Activated CD4-positive, alpha-beta T cell treated with anti-CD3 and anti-CD28 coated beads, Interleukin-2, amount 50 U/mL, for 16 hours (primary cell): ENCODE data around the gene EPGN.

ENCODE experiments used
- DNase-seq: peaks from one replicate; pipeline ENCODE4 v3.0.0-alpha.2; 2020

EPGN gene

DNA sequence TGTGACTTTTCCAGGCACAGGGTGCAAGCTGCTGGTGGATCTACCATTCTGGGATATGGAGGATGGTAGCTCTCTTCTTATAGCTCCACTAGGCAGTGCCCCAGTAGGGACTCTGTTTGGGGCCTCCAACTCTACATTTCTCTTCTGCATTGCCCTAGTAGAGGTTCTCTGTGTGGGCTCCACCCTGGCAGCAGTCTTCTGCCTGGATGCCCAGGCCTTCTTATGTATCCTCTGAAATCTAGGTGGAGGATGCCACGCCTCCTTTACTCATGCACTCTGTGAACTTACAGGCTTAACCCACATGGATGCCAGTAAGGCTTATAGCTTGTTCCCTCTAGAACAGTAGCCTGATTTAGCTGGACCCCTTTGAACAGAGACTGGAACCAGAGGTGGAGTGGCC lies 35.8 kb downstream of the EPGN start:
- DNase-seq, result no peak

DNA sequence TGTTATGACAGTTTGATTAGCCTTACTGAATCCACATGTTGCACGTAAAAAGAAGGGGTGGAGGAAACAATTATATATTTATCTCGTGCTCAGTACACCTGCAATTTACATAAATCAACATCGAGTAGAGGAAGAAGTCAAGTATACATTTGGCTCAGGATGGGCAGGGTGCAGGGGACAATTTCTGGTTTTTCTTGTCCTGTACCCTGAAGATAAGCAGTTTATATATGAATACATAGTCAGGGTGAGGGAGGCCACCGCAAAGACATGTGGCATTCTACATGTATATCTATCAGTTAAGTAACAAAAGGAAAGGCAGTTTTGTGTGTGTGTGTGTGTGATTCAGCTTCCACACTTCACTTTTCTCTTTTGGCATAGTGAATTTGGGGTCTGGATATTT lies 45.6 kb downstream of the EPGN start:
- no peak for DNase-seq

DNA sequence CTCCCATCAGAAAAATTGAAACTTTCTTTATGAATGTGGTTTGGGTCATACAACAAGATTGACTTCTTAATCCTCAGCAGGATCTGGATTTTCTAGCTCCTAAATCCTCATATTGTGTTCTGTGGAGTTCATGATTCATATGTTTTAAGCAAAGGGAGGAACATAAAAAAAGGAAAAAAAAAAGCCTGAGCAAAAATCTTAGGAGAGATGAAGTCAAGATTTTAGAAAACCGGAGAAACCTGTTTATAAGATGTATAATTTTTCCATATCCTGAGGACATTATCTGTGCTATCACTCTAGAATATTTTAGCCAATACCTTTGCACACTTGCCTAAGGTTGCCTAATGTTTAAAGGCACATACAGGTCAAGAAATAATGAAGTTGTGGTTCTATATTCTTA lies 49.7 kb downstream of the EPGN start:
- DNase-seq, result no peak

DNA sequence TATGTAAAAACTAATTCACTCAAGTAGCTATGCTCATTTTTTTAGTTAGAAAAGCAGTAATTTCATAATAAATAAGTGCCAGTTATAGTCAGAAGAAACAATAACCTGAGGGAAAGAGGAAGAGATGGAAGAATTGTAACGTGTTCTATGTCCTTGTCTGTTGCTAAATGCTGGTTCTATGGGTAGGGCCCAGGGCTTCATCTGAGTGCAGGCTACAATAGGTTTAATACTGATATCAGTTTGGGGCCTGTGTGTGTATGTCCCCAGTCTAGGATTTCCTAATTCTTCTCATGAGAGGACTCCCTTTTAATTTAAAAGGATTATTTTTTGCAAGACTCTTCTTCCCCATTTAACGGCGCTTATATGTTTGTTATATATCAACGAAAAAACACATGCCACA lies 53.4 kb downstream of the EPGN start:
- DNase-seq, result no peak

DNA sequence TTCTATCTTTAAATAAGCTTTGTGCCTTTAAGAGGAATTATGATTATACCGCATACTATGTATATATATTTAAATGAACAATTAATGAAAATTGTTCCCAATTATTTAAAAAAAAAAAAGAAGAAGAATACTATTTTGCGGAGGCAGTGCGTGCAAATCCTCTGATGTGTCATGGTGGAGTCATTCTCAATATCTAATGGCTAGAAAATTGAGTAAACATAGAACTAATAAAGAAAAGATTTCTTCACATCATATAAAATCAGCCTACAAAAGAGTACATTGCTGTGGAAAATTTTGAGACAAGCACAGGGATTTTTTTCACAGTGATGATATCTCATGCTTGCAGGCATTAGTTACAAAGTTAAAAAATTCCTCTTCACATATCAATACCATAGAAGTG lies 54.1 kb downstream of the EPGN start:
- DNase-seq, result no peak

DNA sequence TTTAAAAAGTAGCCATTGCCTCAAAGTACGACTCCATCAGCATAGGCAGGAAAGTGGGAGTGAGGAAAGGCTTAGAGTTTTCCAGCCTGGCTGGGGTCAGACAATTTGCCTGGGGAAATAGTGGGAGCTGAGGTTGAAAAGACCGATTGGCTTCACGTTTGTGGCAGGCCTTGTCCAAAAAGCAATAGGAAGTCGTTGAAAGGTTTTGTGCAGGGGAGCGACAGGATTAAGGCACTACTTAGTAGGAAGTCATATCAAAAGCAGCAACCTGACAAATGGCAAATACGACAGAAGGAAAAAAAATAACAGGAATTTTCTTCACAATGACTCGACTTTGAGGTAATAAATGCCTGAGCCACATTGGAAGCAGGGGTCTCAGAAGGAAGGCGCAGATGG lies 56.0 kb downstream of the EPGN start:
- DNase-seq, result no peak

DNA sequence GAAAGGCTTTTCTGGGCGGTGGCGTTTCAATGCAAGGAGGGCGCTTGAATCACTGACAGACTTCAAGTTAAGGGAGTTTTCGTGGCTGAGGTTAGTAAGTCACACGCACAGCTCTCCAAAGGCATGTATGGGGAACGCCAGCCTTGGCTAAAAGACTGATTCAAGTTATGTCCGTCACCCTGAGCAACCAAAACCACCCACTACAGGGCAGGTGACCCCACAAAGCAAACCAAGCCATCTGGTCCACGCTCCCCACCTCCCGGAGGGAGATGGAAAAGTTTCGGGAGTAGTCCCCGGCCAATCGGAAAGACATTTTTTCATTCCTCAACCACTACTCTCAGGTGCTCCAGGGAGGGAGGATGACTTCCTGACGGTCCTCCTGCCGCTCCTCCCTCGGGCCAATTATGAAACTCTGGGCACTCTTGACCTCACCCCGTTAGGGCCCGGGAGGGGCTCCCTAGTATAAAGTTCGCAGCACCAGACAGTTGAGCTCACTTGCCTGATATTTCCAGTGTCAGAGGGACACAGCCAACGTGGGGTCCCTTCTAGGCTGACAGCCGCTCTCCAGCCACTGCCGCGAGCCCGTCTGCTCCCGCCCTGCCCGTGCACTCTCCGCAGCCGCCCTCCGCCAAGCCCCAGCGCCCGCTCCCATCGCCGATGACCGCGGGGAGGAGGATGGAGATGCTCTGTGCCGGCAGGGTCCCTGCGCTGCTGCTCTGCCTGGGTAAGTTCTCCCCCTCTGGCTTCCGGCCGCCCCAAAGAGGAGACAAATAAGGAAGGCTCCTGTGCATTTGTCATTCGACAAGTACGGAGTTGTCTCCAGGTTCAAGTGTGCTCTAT lies 56.6 kb downstream of the EPGN start, which contains the start of gene EREG:
TSS of gene EREG (plus strand) at position 494 of the 840 bp plus-strand sequence. CDS start at position 658, 164 bp downstream.
- no peak for DNase-seq

DNA sequence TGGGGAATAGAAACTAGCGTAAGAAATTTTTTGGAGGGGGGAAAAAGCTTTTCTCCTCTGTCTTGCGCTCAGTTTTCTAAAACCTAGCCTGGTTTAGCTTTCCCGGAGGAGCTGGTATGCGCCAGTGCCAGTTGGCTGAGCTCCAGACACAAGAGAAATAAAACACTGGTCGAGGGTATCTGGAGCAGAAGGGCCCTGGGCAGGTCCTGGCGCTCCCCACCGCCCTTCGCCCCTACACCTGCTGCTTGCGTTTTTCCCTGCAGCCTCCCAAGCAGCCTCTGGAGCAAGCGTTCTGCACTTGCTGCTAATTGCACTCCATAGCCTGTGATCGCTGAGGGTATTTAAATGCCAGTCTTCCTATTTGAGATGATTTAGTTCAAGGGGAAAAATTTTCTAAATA lies 57.5 kb downstream of the EPGN start:
- DNase-seq, result no peak
